ENCODE data around the gene SCARB1.

Gene SCARB1

GRCh38 chr12:124822218-124822617 is 41.4 kb downstream of the SCARB1 start:
- DNase-seq (ENCODE audit: low read depth in 2 of 2, low spot score in 1 of 2), result no peak

GRCh38 chr12:124821252-124822200 is 42.1 kb downstream of the SCARB1 start:
- DNase-seq (ENCODE audit: low read depth in 2 of 2, low spot score in 1 of 2), result no peak

- no peak for DNase-seq (ENCODE audit: low read depth in 2 of 2, low spot score in 1 of 2)
Observed at GRCh38 chr12:124820199-124820598, 43.5 kb downstream of the SCARB1 start.

GRCh38 chr12:124819525-124819924 is 44.1 kb downstream of the SCARB1 start:
- no peak for DNase-seq (ENCODE audit: low read depth in 2 of 2, low spot score in 1 of 2)

- no peak for DNase-seq (ENCODE audit: low read depth in 2 of 2, low spot score in 1 of 2)
Observed at GRCh38 chr12:124819080-124819479, 44.6 kb downstream of the SCARB1 start.

- no peak for DNase-seq (ENCODE audit: low read depth in 2 of 2, low spot score in 1 of 2)
Observed at GRCh38 chr12:124817076-124818000, 46.3 kb downstream of the SCARB1 start.

GRCh38 chr12:124816295-124816854 is 47.3 kb downstream of the SCARB1 start:
- DNase-seq (ENCODE audit: low read depth in 2 of 2, low spot score in 1 of 2), result no peak

- no peak for DNase-seq (ENCODE audit: low read depth in 2 of 2, low spot score in 1 of 2)
Observed at GRCh38 chr12:124814741-124815613, 48.7 kb downstream of the SCARB1 start.

- DNase-seq (ENCODE audit: low read depth in 2 of 2, low spot score in 1 of 2), result no peak
Observed at GRCh38 chr12:124813782-124814181, 49.9 kb downstream of the SCARB1 start.

- no peak for DNase-seq (ENCODE audit: low read depth in 2 of 2, low spot score in 1 of 2)
Observed at GRCh38 chr12:124812979-124813378, 50.7 kb downstream of the SCARB1 start.

GRCh38 chr12:124812356-124812755 is 51.3 kb downstream of the SCARB1 start:
- no peak for DNase-seq (ENCODE audit: low read depth in 2 of 2, low spot score in 1 of 2)

- DNase-seq (ENCODE audit: low read depth in 2 of 2, low spot score in 1 of 2), result no peak
Observed at GRCh38 chr12:124811633-124812032, 52.0 kb downstream of the SCARB1 start.

- no peak for DNase-seq (ENCODE audit: low read depth in 2 of 2, low spot score in 1 of 2)
Observed at GRCh38 chr12:124809878-124810277, 53.8 kb downstream of the SCARB1 start.

GRCh38 chr12:124809391-124809790 is 54.3 kb downstream of the SCARB1 start:
- no peak for DNase-seq (ENCODE audit: low read depth in 2 of 2, low spot score in 1 of 2)

GRCh38 chr12:124808272-124808671 is 55.4 kb downstream of the SCARB1 start:
- no peak for DNase-seq (ENCODE audit: low read depth in 2 of 2, low spot score in 1 of 2)

GRCh38 chr12:124805876-124806668 is 57.6 kb downstream of the SCARB1 start:
- DNase-seq (ENCODE audit: low read depth in 2 of 2, low spot score in 1 of 2), result no peak

GRCh38 chr12:124805050-124805449 is 58.6 kb downstream of the SCARB1 start:
- DNase-seq (ENCODE audit: low read depth in 2 of 2, low spot score in 1 of 2), result no peak

GRCh38 chr12:124804011-124804621 is 59.5 kb downstream of the SCARB1 start:
- no peak for DNase-seq (ENCODE audit: low read depth in 2 of 2, low spot score in 1 of 2)

- no peak for DNase-seq (ENCODE audit: low read depth in 2 of 2, low spot score in 1 of 2)
Observed at GRCh38 chr12:124802361-124802760, 61.3 kb downstream of the SCARB1 start.
